ENCODE results near the gene STON1.

STON1 gene

GRCh38 chr2:48496849-48497248 lies 33.1 kb upstream of the STON1 start:
- peak; percentile 32; the same call in 1 of the 3 replicates for ATAC-seq
- no peak for TF ChIP-seq TOX (CRISPR knock-in tag; IDR thresholded peaks at IDR 0.05; ENCODE audit: borderline replicate concordance)
- TF ChIP-seq TCF4 (CRISPR knock-in tag; IDR thresholded peaks at IDR 0.05; ENCODE audit: borderline replicate concordance), result no peak
- TF ChIP-seq CSRNP3 (CRISPR knock-in tag; IDR thresholded peaks at IDR 0.05), result no peak
- TF ChIP-seq CREB5 (CRISPR knock-in tag; IDR thresholded peaks at IDR 0.05; ENCODE audit: low read depth), result no peak
- TF ChIP-seq ARNTL (CRISPR knock-in tag; IDR thresholded peaks at IDR 0.05; ENCODE audit: borderline replicate concordance, low read depth), result no peak
- TF ChIP-seq ZNF565 (CRISPR knock-in tag; conservative IDR thresholded peaks at IDR 0.05; ENCODE audit: low read depth), result no peak
- no peak for TF ChIP-seq ZNF8 (CRISPR knock-in tag; IDR thresholded peaks at IDR 0.05)
- TF ChIP-seq TSHZ2 (CRISPR knock-in tag; IDR thresholded peaks at IDR 0.05), result no peak
- TF ChIP-seq BACH2 (CRISPR knock-in tag; IDR thresholded peaks at IDR 0.05; ENCODE audit: borderline replicate concordance), result no peak
- TF ChIP-seq, protein P1, sequence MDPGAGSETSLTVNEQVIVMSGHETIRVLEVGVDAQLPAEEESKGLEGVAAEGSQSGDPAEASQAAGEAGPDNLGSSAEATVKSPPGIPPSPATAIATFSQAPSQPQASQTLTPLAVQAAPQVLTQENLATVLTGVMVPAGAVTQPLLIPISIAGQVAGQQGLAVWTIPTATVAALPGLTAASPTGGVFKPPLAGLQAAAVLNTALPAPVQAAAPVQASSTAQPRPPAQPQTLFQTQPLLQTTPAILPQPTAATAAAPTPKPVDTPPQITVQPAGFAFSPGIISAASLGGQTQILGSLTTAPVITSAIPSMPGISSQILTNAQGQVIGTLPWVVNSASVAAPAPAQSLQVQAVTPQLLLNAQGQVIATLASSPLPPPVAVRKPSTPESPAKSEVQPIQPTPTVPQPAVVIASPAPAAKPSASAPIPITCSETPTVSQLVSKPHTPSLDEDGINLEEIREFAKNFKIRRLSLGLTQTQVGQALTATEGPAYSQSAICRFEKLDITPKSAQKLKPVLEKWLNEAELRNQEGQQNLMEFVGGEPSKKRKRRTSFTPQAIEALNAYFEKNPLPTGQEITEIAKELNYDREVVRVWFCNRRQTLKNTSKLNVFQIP (CRISPR knock-in tag; IDR thresholded peaks at IDR 0.05; ENCODE audit: borderline replicate concordance, low read depth), result no peak
- TF ChIP-seq SNAI2 (CRISPR knock-in tag; IDR thresholded peaks at IDR 0.05), result no peak
- TF ChIP-seq PPARA (CRISPR knock-in tag; IDR thresholded peaks at IDR 0.05; ENCODE audit: borderline replicate concordance), result no peak

DNA sequence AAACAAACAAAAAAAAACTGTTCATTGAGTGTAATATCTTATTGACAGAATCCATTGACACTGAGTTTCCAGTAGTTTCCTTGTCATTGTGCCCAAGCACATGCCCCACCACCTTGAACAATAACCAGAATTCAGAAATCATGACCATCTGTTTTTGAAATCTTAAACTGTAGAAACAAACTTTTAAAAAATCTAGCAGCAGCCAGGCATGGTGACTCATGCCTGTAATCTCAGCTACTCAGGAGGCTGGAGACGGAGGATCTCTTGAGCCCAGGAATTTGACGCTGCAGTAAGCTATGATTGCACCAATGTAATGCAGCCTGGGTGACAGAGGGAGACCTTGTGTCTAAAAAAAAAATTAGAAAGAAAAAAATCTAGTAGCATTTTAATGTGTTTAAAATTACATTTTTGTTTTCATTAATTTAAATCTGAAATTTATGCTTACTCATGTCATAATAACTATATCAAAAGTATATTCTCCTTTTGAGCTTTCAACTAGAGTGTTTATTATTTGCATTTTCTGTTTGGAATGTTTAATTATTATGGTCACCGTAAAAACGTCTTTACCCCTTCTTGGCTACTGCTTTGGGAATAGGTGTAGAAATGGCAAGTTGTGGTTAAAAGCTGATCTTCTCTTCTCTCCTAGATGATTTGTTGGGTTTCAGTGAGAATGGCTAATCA lies 25.2 kb upstream of the STON1 start:
- TF ChIP-seq ZC3H10 (CRISPR knock-in tag; IDR thresholded peaks at IDR 0.05) (no peak), ISL1 (CRISPR knock-in tag; IDR thresholded peaks at IDR 0.05) (peak; percentile 25; the same call in 1 of the 2 replicates)

DNA sequence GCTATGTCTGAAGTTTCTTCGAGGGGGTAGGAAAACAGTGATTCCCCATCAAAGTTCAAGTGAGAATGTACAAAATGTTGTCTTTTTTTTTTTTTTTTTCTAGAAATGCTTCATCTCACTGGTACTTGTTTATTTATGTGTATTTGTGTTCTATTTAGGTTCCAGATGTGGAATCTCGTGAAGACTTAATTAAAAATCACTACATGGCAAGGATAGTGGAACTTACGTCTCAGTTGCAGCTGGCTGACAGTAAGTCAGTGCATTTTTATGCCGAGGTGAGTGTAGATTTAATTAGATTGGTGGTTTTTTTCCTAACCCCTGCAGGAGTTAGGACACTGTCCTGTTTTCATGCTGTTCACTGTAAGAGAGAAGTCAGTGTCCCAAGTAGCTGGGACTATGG lies 22.8 kb upstream of the STON1 start:
- no peak for ATAC-seq
- TF ChIP-seq TCF4 (CRISPR knock-in tag; IDR thresholded peaks at IDR 0.05; ENCODE audit: borderline replicate concordance) (no peak), ZNF8 (CRISPR knock-in tag; IDR thresholded peaks at IDR 0.05) (no peak)

More for the DNA sequence above, 25.2 kb upstream of the STON1 start:
- peak; percentile 89 for ATAC-seq

GRCh38 chr2:48508461-48509124 lies 21.4 kb upstream of the STON1 start:
- peak; percentile 76 for ATAC-seq
- TF ChIP-seq CREB5 (CRISPR knock-in tag; IDR thresholded peaks at IDR 0.05; ENCODE audit: low read depth) (no peak), ZFP3 (CRISPR knock-in tag; IDR thresholded peaks at IDR 0.05) (0 out of 2 replicates have a peak, but pooled peaks have one; percentile 45), PPARA (CRISPR knock-in tag; IDR thresholded peaks at IDR 0.05; ENCODE audit: borderline replicate concordance) (no peak), ESRRG (CRISPR knock-in tag; IDR thresholded peaks at IDR 0.05) (no peak), TCF4 (CRISPR knock-in tag; IDR thresholded peaks at IDR 0.05; ENCODE audit: borderline replicate concordance) (no peak), RARB (CRISPR knock-in tag; IDR thresholded peaks at IDR 0.05) (no peak), GLIS3 (CRISPR knock-in tag; IDR thresholded peaks at IDR 0.05) (no peak), SNAI2 (CRISPR knock-in tag; IDR thresholded peaks at IDR 0.05) (no peak), CSDC2 (CRISPR knock-in tag; IDR thresholded peaks at IDR 0.05) (0 out of 2 replicates have a peak, but pooled peaks have one; percentile 50), OSR1 (CRISPR knock-in tag; IDR thresholded peaks at IDR 0.05) (no peak), ISL1 (CRISPR knock-in tag; IDR thresholded peaks at IDR 0.05) (no peak), ZNF8 (CRISPR knock-in tag; IDR thresholded peaks at IDR 0.05) (no peak), CSRNP3 (CRISPR knock-in tag; IDR thresholded peaks at IDR 0.05) (no peak), ZNF70 (CRISPR knock-in tag; IDR thresholded peaks at IDR 0.05) (no peak), TOX (CRISPR knock-in tag; IDR thresholded peaks at IDR 0.05; ENCODE audit: borderline replicate concordance) (no peak), ZC3H10 (CRISPR knock-in tag; IDR thresholded peaks at IDR 0.05) (no peak), ARNTL (CRISPR knock-in tag; IDR thresholded peaks at IDR 0.05; ENCODE audit: borderline replicate concordance, low read depth) (no peak)

Data from SK-N-SH treated with all-trans-retinoic acid at 6 μM for 48 hours (cell line).